GM18867 (cell line): ENCODE measurements around the gene GID4.
A peak's percentile ranks its signal among the peaks of the same experiment; 100 is the strongest.
"Not testable (repeated sequence)": the region's sequence is repeated elsewhere in the genome, so short reads cannot be mapped to it uniquely, and the experiment has no call there.

Source experiments
- ATAC-seq: cut with Tn5 transposase; IDR thresholded peaks from one replicate; pipeline ENCODE4 v1.9.1; 2021; ENCODE audit warnings: mild to moderate bottlenecking, moderate library complexity; ENCODE audit not compliant: unreplicated experiment

Gene GID4

DNA sequence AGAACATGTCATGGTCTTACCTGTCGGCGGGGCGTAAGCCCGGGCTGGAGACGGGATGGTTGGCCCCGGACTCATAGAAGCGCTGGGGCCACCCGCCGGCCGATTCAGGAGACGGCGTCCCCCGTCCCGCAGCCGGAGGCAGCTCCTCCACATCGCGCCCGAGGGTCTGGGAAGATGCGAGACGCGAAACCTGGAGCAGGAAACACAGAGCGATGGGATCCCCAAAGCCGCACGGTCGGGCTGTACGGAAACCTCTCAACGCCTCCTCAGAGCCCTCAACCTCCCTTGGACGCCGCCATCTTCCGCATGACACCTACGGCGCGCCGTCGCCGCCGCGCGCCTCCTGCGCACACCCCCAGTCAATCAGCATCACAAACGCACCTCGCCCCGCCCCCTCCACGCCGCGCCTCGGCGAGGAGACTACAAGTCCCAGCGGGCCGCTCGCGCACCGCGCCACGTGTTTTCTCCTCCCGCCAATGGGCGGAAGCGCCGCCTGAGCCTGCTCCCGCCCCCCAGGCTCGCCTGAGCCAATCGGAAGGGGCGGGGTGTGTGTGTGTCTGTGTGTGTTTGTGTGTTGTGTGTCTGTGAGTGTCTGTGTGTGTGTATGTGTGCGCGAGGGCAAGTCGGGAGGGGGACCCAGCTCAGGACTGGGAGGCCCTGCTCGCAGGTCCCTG, at the start of gene GID4, which contains the start of gene ATPAF2:
TSS of gene GID4 (plus strand) at position 548 of the 674 bp plus-strand sequence. CDS start at position 605, 57 bp downstream.
TSS of gene ATPAF2 (minus strand) at position 308 of the 674 bp plus-strand sequence. CDS start at position 153, 155 bp downstream.
- peak; percentile 90 for ATAC-seq

DNA sequence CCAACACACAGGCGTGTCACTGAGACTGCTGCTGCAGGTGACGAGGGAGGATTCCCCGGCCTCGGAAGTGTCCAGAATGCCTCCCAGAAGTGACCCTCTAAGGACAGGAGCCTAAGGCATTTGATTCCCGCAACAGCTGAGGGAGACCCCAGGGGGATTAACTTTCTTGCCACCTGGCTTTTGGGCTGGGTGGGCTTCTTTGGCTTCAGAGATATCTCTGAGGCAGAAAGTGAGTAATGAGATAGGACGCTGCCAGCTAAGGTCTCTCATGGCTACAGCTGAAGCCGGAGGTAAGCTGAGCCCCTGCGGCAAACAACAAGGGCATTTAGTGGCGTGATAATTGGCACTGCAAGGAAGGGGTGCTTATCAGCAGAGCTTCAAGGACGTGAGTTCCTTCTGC, 49.6 kb upstream of the GID4 start:
- no peak for ATAC-seq

DNA sequence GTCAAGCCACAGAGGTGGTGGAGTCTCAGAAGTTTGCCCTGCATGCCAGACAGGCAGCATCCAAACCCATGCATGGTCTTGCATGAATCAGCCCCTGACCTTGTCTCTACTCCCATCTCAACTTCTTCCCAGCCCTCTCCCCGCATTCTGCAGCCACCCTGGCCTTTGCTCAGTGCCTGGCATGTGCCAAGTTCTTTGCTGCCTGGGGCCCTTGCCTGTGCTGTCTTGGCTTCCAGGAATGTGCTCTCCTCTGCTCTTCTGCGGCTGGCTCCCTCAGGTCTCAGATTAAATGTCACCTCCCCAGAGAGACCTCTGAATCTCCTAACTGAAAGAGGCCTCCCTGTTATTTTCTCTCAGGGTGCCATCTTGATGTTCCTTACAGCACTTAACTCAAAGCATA, 48.9 kb upstream of the GID4 start:
- ATAC-seq, result no peak

DNA sequence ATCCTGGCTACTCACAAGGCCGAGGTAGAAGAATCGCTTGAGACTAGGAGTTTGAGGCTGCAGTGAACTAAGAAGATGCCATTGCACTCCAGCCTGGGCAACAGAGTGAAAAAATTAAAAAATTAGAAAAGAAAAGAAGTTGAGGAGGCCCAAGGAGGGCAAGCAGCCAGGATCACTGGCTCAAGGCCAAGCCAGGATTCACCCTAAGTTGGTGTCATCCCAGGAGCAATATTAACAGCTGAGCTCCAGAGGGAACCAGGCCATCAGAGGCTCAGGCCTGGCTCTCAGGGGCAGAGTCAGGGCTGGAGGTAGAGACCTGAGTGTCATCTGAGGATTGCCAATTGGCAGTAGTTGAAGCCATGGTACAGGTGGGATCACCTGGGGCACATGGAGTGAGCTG, 45.8 kb upstream of the GID4 start:
- no peak for ATAC-seq

DNA sequence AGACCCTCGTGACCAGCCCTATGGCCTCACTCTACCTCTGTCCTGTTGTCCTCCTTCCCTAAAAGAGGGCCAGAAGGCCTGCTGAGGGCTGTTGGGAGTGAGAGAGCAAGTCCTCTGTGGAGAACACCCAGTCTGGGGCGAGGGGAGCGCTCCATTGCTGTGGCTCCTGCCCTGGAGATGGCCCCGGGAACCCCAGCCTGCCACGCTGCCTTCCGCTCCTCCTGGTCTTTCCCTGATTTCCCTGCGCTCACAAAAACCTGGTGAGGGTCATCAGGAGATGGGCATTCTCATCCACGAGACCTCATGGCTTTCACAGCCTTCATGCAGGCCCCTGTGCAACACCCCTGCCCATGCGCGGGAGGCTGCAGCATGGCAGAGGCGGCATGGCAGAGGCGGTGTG, 45.4 kb upstream of the GID4 start:
- no peak for ATAC-seq

DNA sequence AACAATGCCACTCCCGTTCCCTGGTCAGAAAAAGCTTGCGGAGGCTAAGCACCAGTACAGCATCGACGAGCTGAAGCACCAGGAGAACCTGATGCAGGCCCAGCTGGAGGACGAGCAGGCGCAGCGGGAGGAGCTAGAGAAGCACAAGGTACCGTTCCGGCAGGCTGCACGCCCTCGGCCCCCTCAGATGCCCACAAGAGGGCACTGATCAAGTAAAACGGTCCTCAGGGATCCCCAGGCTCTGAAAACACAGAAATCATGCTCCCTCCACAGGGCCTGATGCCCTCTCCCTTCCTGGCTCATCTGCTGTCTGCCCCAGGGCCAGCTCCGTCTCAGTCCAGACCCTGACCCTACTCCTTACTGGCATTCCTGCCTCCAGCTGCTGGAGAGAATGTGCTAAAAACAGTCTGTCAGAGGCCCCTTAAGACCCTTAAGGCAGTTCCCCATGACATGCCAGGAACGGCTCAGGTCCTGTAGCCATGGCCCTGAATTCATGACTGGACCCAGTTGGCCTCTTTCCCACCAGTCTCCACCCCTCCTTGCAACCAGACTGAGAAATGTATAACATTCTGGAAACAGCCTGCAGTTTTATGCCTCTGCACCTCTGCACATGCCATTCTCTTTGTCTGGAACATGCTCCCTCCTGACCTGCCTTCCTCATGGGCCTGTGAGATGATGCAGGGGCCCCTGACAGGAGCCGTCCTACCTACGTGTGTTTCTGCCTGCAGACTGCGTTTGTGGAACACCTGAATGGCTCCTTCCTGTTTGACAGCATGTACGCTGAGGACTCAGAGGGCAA, 44.7 kb upstream of the GID4 start:
- no peak for ATAC-seq

DNA sequence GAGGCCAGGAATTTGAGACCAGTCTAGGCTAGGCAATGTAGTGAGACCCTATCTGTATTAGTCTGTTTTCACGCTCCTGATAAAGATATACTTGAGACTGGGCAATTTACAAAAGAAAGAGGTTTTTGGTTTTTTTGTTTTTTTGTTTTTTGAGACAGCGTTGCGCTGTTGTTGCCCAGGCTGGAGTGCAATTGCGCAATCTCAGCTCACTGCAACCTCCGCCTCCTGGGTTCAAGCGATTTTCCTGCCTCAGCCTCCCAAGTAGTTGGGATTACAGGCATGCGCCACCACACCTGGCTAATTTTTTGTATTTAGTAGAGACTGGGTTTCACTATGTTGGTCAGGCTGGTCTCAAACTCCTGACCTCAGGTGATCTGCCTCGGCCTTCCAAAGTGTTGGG, 43.3 kb upstream of the GID4 start:
- not testable (repeated sequence) for ATAC-seq

DNA sequence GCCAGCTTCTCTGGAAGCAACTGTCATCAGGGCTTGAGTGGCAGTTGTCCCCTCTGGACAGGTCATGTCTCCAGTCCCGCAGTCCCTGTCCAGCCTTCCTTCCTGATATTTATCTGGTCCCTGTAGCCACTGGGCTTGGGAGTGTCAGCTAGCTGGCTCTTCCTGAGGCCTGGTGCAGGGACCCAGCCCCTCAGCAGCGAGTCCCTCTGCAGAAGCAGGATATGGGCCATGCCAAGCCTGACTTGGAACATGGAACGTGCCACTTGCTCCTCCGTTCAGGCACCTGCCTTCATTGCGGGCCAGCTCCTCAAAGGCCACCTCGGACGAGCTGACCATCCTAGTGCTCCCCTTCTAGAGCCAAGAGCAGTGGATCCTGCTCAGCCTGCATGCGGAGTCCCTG, 40.3 kb upstream of the GID4 start:
- no peak for ATAC-seq

DNA sequence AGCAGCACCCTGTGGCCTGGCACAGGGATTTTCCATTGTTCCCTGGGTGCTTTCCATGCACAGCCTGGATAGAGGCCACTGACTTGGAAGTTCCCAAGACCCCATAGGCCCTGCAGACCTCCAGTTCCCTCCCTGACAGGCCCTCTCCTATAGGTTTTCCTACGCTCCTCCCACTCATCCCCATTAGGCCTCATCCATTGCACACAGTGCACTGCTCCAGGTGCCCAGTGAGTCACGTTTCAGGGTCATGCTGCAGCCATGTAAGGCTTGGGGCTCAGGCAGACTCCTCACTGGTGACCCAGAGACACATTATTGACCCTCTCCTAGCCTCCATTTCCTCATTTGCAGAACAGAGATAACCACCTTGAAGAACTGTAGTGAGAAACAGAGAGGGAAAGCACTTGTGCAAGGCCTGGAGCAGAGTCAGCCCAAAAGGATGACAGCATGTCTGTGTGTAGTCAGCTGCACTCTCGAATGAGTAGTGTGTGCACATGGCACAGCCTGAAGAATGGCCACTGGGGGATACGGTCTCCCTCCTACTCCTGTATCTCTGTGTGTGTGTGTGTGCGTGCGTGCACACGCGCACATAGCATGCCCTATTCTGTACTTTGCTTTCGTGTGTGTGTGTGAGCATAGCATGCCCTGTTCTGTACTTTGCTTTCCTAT, 39.7 kb upstream of the GID4 start:
- no peak for ATAC-seq

DNA sequence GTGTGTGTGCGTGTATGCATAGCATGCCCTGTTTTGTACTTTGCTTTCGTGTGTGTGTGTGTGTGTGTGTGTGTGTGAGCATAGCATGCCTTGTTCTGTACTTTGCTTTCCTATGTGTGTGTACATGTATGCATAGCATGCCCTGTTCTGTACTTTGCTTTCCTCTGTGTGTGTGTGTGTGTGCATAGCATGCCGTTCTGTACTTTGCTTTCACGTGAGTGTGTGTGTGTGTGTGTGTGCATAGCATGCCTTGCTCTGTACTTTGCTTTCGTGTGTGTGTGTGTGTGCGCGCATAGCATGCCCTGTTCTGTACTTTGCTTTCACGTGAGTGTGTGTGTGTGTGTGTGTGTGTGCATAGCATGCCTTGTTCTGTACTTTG, 39.2 kb upstream of the GID4 start:
- ATAC-seq, result no peak

DNA sequence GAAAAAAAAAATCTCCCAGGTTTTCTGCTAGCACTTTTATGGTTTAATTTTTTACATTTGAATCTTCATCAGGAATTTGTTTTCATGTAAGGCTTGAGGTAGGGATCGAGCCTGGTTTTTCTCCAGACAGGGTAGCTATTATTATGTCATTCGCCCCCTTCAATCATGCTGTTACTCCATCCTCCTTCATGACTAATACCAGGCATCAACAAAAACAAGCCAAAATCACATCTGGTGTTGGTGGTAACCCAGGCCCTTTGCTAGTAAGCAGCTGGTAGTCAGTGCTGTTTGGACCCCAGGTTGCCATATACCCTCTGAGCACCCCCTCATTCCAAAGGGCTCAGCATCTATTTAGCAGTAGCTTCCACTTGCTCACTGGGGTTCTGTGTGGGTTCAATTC, 37.0 kb upstream of the GID4 start:
- ATAC-seq, result no peak

DNA sequence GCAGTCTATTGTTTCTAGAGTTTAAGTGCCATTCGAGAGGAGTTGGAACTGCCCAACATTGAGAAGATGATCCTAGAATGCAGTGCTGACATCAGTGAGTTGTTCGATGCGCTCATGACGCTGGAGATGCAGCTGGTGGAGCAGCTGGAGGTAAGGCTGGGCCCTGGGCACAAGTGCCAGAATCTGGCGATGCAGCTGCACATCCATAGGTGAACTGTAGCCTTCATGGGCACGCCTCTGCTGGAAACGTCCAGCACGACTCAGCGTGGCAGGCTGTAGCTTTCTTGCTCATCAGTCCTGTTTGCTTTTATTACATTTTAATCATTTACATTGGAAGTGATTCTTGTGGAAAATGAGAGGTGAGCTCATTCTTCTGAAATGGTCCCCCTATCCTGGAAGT, 34.9 kb upstream of the GID4 start:
- no peak for ATAC-seq

DNA sequence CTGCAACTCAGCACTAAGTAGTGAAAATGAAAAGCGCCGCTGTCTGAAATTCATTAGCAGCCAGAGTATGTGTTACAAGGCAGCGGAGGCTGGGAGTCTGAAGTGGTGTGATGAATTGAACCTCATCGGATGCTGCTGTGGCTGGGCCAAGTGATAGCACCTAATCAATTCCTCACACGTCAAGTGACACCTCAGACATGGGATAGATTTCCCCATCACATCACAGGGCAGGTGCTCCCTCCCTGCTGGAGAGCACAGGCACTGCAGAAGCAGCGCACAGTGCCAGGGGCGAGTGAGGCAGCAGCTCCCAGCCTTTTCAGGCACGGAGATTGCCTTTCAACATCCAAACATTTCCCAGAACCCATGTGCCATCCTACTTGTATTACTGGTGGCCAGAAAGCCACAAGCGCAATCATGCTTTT, 34.3 kb upstream of the GID4 start:
- ATAC-seq, result no peak

DNA sequence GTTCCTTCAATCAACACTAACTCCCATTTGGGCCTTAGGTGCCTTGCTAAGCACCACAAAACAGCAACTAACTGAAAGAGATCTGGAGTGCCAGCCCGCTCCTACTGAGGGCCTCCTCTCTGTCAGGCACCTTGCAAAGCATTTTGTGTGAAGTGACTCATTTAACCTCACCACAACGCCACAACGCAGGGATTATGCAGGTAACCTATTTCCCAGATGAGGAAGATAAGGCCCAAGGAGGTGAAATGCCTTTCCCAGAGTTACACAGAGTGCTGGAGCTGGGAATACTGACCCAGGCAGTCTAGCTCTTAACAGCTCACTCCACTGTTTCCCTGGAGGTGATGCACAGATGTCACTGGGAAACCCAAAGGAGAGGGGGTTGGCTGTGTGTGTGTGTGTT, 33.7 kb upstream of the GID4 start:
- ATAC-seq, result no peak

DNA sequence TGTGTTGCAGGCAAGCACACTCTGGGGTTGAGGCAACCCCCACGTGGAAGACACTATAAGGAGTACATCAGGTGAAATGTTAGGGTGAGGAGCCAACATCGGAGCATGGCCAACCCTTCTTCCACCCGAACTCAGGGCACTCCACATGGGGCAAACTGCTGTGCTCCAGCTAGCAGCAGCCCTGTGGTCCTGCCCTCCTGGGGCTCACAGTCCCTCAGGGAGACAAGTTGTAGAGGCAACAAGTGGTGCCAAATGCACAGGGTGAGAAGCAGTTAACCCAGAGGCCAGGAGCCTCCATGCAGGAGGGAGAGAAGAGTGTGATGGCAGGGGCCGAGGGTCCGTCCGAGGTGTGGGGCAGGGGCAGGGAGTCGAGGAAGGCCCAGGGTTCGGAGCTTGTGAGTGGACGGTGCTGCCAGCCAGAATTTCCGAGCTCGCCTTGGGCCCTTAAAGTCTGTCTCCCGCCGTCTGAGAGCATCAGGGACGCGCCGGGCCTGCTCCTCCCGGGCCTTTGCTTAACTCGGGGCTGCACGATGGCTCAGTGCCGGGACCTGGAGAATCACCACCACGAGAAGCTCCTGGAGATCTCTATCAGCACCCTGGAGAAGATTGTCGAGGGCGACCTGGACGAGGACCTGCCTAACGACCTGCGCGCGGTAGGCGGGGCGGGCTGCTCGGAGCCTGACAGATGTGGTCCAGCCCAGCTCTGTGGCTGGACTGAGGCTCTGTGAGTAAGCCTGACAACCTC, 32.5 kb upstream of the GID4 start:
- ATAC-seq, result no peak

DNA sequence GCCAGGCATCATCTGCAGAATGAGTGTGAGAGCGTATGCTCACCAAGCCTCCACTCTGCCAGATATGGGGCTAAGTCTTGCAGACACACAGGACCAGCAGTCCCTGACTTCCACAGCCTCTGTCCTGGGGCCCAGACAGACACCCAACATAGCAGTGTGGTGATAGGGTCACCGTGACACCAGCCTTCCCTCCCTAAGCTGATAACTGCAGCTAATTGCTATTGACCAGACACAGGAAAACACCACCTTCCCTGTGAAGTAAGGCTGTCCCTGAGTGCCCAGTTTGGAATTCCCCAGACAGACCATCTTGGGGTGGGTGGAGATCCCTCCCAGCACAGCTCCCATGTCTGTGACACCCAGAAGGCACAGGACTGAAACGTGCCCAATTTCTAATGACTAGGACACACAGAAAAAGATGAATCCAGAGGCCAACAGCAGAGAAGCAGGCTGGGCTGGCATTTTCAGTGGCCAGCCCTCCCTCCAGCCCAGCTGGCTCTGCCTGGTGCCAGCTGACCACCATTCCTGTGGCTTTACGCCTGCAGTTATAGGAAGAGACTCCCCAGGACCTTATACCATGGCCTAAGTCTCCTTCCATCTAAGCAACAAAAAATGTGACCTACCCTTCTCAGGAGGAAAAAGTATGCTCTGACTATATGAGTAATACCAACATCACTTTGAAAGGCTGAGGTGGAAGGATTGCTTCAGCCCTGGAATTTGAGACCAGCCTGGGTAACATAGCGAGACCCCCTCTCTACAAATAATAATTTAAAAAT, 30.5 kb upstream of the GID4 start:
- no peak for ATAC-seq

DNA sequence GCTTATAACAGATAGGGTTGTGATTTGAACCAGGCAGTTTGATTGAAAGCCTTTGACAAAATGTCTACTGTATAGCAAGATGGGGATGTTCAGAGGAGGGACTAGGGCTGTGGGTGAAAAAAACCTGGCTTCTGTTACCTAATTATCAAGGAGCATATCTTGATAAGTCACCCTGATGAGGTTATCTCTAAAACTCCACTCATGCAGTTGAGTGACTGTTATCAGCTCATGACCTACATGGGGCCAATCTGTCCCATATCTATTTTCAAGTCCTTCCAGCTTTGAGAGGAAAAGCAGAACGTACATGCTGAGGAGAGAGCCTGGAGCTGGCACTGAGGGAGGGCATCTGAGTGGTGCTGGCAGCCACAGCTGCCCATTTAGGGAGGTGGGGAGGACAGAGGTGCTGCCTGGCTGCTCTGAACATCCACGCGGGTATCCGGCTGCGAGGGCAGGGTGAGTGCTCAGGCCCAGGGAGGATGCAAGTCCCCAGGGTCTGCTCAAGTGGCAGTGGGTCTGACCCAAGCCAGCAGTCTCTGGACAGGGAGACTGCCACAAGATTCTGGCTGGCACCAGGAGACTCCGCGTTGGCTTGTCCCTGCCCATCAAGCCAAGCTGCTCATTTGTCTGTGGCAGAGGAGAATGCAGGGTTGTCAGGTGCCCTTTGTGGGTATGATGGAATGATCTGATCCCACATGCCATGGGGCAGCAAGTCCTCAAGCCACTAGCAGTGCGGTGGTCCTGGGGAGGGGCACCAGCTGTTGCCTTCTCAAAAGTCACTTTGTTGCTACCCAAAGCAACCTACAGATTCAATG, 29.4 kb upstream of the GID4 start:
- no peak for ATAC-seq

DNA sequence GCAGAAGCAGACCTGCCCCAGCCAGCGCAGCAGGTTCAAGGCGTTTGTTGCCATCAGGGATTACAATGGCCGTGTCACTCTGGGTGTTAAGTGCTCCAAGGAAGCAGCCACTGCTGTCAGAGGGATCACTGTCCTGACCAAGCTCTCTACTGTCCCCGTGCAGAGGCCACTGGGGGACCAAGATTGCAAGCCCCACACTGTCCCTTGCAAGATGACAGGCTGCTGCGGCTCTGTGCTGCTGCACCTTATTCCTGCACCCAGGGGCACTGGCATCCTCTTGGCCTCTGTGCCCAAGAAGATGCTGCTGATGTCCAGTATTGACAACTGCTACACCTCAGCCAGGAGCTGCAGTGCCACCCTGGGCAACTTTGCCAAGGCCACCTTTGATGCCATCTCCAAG, 27.9 kb upstream of the GID4 start:
- ATAC-seq, result no peak

DNA sequence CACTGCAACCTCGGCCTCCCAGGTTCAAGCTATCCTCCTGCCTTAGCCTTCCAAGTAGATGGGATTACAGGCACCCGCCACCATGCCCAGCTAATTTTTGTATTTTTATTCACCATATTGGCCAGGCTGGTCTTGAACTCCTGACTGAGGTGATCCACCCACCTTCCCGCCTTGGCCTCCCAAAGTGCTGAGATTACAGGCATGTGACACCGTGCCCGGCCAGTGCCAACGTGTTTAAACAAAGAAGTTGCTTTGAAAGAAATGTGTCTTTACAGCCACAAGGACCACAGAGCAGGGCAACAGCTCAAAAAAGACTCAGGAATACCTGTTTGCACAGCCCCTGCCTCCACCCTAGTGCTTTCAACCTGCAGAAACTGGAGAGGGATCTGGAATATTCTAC, 25.2 kb upstream of the GID4 start:
- no peak for ATAC-seq

DNA sequence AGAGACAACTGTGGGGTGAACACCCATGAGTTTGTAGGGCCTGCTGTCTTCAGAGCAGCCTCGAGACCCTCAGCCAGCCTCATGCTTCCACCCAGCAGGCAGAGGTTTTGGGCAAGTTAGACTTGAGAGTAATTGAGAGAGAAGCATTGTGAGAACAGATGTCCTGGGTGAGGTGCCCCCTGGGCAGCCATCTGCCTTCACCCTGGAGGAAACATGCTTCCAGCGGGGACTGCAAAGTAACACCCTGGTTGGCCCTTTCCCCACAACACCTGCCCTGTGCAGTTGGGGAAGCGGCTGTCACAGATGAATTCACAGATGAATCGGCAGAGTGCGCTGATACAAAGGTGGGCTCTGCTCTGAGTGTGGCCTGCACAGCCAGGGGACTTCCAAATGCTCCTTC, 23.6 kb upstream of the GID4 start:
- ATAC-seq, result no peak
